Measurements from ENCODE around the gene SEC61A2.
"Not testable (repeated sequence)": the region's sequence is repeated elsewhere in the genome, so short reads cannot be mapped to it uniquely, and the experiment has no call there.

The SEC61A2 gene

GRCh38 chr10:12129222-12130111 is at the start of gene SEC61A2:
SEC61A2 (plus strand) TSS chr10:12129677; CDS start chr10:12129788, 111 bp downstream.
- DNase-seq = peak; percentile 86

- no peak for DNase-seq
These were observed 48.0 kb upstream of the SEC61A2 start for GRCh38 chr10:12081470-12081869.

- DNase-seq = no peak
These were observed 47.5 kb upstream of the SEC61A2 start for GRCh38 chr10:12081879-12082557.

DNA sequence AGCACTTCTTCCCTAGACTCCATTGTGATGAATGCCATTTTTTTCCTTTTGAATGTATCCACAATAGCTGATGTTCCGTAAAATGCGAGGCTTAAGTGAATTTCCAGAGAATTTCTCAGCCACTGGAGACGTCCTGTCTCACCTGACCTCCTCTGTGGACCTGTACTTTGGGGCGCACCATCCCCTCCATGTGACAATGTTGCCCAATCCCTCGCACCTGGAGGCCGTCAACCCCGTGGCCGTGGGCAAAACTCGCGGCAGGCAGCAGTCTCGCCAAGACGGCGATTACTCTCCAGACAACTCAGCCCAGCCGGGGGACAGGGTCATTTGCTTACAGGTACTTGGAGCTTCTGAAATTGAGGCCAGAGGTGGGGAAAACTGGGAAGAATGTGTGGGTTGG is 40.6 kb upstream of the SEC61A2 start:
- DNase-seq = no peak

- peak; percentile 12 for DNase-seq
These were observed 38.1 kb upstream of the SEC61A2 start for GRCh38 chr10:12091421-12091820.

- DNase-seq = not testable (repeated sequence)
These were observed 32.1 kb upstream of the SEC61A2 start for GRCh38 chr10:12097361-12097760.

DNA sequence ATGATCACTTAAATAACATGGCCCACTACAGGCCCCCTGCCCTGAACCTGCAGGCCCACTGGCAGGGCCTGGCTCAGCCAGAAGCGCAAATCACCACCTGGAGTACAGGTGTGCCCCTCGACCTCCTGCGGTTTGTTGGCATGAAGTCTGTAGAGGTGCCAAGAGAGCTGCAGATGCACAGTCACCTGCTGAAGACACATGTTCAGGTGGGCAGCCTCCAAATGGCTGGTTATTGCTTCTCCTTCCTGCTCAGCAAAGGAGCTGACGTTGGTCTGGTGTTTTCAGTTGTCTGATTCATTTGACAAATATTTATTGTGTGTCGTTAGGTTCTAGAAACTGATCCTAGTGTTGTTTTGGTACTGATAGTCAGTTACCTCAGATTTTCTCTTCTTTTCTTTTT is 31.7 kb upstream of the SEC61A2 start:
- DNase-seq = no peak

- DNase-seq = no peak
These were observed 30.5 kb upstream of the SEC61A2 start for GRCh38 chr10:12098966-12099365.

DNA sequence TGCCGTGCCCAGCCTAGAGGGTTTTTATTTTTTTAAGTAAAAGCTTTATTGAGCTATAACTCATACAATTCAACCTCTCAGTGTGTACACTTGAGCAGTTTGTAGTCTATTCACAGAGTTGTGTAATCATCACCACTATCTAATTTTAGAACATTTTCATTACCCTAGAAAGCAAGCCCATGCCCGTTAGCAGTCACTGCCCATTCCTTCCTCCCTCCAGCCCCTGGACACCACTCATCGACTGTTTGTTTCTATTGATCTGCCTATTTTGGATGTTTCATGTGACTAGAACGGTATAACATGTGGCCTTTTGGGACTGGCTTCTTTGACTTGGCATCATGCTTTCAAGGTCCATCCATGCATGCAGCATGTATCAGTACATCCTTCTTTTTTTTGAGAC is 25.7 kb upstream of the SEC61A2 start:
- DNase-seq = peak; percentile 92

GRCh38 chr10:12107781-12108180 is 21.7 kb upstream of the SEC61A2 start:
- no peak for DNase-seq

GRCh38 chr10:12109286-12109685 is 20.2 kb upstream of the SEC61A2 start:
- no peak for DNase-seq

GRCh38 chr10:12111528-12111927 is 17.9 kb upstream of the SEC61A2 start:
- DNase-seq = no peak

DNA sequence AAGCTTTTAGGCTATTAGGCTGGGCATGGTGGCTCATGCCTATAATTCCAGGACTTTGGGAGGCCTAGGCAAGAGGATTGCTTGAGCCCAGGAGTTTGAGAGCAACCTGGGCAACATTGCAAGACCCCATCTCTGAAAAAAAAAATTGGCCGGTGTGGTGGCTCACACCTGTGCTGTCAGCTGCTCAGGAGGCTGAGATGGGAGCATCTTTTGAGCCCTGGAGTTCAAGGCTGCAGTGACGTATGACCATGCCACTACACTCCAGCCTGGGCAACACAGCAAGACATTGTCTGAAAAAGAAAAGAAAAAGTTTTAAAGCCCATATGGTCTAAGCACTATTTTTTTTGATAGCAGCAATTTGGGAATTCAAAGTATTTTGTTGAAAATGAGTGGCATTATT is 15.8 kb upstream of the SEC61A2 start:
- DNase-seq = no peak

DNA sequence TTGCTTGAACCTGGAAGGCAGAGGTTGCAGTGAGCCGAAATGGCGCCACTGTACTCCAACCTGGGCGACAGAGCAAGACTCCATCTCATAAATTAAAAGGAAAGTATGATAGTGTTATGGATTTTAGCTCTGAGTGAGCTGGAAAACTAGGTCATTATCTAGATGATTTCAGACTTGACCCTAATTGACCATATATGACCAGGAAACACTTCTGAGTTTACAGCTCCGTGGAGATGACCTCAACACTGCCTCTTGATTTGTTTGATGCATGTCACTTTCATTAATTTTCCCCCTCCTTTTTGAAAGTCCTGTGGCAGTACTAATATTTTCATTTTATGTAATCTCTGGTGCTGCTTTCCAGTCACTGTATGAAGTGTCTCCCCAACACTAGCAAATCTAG is 7.8 kb upstream of the SEC61A2 start:
- DNase-seq = no peak

DNA sequence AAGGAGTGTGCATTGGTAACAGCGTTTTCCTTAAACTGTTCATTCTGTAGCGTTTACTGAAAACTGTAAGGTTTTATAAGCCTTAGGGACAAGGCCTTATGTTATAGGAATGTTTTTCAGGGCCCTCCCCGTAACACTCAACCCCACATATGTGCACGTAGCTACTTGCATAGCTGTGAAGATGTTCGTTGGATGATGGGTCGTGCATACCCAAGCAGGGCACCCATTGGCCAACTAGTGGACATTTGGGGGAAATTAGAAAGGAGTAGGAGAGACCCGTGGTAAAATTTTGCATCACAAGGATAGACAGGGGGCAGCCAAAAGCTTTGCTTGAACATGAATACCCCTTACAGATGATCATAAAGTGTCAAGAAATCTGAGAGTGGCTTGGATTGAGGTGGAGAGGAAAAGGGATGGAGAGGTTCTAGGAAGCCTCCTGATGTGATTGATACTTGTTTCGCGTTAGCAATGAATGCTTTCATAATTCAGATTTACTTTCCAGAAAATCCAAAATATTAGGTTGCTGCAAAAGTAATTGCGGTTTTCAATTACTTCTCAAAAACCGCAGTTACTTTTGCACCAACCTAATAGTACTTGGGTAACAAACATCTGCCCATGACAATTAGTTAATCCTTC is 878 bp downstream of the SEC61A2 start:
- DNase-seq = peak; percentile 76

DNA sequence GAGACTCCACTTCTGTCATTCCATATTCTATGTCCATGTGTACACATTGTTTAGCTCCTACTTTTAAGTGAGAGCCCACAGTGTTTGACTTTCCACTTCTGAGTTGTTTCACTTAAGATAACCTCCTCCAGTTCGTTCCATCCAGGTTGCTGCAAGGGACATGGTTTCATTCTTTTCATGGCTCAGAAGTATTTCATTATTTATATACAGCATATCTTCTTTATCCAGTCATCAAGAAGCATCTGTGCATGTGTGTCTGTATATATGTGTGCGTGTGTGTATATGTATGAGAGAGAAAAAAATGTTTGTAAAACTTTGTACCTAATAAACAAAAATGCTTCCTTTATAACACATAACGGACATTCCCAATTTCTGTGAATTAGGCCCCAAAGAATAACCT is 6.2 kb downstream of the SEC61A2 start:
- DNase-seq = no peak

- peak; percentile 5 for DNase-seq
These were observed 10.6 kb downstream of the SEC61A2 start for GRCh38 chr10:12140038-12140437.

DNA sequence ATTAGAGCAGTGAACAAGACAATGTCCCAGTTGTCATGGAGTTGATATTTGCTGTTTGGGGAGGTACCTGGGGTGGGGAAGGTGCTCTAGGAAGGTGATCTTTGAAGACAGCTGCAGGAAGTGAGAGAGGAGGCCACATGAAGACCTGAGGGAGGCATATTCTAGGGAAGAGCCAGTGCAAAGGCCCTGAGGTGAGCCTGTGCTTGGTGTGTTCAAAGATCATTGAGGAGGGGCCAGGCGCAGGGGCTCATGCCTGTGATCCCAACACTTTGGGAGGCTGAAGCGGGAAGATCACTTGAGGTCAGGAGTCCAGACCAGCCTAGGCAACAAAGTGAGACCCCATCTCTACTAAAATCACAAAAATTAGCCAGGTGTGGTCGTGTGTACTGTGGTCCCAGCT is 15.1 kb downstream of the SEC61A2 start:
- DNase-seq = no peak

DNA sequence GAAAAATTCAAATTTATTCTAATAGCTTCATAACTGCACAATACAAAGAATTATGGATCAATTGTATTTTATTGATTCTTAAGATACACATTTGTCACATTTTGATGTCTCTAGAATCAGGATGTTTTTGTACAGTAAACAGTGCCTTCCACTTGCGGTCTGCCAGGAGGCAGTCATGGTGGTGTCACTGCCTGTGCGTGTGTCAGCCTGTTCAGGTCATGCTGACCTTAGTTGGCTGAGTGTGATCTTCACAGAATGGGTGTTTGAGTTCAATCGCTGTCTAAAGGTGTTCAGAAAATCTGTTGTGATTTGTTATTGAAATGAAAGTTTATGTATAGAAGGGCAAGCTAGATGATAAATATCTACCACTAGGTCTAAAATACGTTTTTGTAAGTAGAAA is 20.7 kb downstream of the SEC61A2 start:
- no peak for DNase-seq

DNA sequence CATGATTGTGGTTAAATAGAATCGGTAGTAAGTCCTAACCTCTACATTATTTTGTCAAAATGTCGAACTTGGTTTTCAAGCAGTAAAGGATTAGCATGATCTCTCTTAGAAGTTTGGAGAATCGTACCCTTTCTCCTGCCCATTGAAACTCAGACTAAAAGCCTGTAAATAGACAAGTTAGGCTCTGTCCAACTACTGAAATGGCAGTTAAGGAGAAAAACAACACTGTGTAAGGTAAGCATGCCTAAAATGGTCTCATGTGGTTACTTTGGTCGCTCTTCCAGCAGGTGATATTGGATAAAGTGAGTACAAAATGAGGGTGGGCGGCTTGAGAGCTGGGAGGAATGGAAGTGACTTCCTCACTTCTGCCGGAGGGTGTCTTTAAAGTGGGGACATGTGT is 25.0 kb downstream of the SEC61A2 start:
- DNase-seq = no peak

DNA sequence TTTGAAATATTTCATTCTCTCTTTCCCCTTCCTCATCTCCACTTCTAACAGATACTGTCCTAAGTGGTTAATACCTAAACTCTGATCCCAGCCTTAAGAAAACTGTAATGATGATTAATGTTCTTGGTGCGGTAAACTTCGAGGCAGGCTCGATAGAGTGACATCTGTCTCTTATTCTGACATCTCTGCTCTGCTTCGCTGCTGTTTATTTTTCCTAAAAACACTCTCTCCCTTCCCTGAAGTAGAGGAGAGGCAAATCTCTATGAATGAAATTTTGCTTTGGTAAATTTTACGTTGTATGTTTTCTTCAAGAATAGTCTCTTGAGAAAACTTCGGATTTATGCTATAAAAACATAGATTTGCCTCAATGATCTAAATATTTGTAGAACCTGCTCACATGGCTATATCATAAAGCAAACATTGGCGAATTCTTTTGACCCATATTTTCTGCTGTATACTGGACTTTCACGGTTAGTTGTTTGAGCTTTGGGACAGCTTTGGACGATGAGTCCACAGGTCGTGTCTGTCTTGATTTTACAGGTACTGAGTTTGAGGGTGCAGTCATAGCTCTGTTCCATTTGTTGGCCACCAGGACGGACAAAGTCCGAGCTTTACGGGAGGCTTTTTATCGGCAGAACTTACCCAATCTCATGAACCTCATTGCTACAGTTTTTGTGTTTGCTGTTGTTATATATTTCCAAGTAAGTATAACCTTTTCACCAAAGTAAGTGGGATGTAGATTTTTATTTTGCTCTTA is 27.1 kb downstream of the SEC61A2 start:
- no peak for DNase-seq

DNA sequence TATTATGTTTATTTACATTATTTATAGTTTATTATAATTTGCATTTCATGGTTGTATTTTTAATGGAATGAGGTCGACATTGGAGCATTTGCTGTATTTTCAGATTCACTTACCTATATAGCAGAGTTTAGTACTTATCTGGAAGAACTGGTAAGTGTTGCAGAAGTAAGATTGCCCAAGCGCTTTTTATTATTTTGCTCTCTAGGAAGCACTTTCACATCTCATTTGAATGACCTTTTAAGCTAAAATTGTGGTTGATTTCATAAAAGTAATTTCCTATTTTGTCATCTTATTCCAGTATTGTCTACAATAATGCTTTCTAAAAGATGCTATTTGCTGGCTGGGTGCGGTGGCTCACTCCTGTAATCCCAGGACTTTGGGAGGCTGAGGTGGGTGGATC is 28.6 kb downstream of the SEC61A2 start:
- peak; percentile 93 for DNase-seq

GRCh38 chr10:12160664-12161063 is 31.2 kb downstream of the SEC61A2 start:
- no peak for DNase-seq
